OCI-LY1 (cell line): ENCODE data around the gene CYTH4.

Experiments
- CTCF ChIP-seq: fragments of 200-600 bp; sonication (generic), shearing (Covaris generic); IDR thresholded peaks from 2 replicates; pipeline ENCODE4 v1.5.1; 2017; ENCODE audit warnings: mild to moderate bottlenecking, antibody characterized with exemption, low read length, moderate library complexity, mixed read lengths
- EZH2 ChIP-seq: fragments of 200-600 bp; sonication (generic), shearing (Covaris generic); IDR thresholded peaks from 2 replicates; pipeline ENCODE4 v1.8.0; 2017; ENCODE audit warnings: borderline replicate concordance, mixed run types, mild to moderate bottlenecking, antibody characterized with exemption, low read length, moderate library complexity, mixed read lengths

GRCh38 chr22:37275622-37276021, 6.7 kb upstream of the CYTH4 start:
- no peak for TF ChIP-seq EZH2
- no peak for TF ChIP-seq CTCF
